Measurements from ENCODE around the gene MDGA2.
"Not testable (repeated sequence)": the region's sequence is repeated elsewhere in the genome, so short reads cannot be mapped to it uniquely, and the experiment has no call there.

The MDGA2 gene

GRCh38 chr14:47626151-47627035 is 49.0 kb downstream of the MDGA2 start:
- H3K4me3 ChIP-seq (ENCODE audit: low read length): no peak overlapping the region
- DNase-seq (ENCODE audit: low read depth): no peak

GRCh38 chr14:47624126-47624525 is 51.3 kb downstream of the MDGA2 start:
- not testable (repeated sequence) for DNase-seq (ENCODE audit: low read depth); H3K4me3 ChIP-seq (ENCODE audit: low read length)

More at GRCh38 chr14:47626151-47627035, 49.0 kb downstream of the MDGA2 start:
- TF ChIP-seq CTCF (conservative IDR thresholded peaks at IDR 0.05; ENCODE audit: low read depth, low read length): no peak

GRCh38 chr14:47619392-47619791 is 56.0 kb downstream of the MDGA2 start:
- no peak for TF ChIP-seq CTCF (conservative IDR thresholded peaks at IDR 0.05; ENCODE audit: low read depth, low read length)
- no peak for DNase-seq (ENCODE audit: low read depth)

GRCh38 chr14:47606566-47606965 is 68.8 kb downstream of the MDGA2 start:
- H3K4me3 ChIP-seq (ENCODE audit: low read length): no peak overlapping the region
- TF ChIP-seq CTCF (conservative IDR thresholded peaks at IDR 0.05; ENCODE audit: low read depth, low read length): no peak
- DNase-seq (ENCODE audit: low read depth): no peak

More at GRCh38 chr14:47619392-47619791, 56.0 kb downstream of the MDGA2 start:
- no peak overlapping the region for H3K4me3 ChIP-seq (ENCODE audit: low read length)

- no peak for DNase-seq (ENCODE audit: low read depth)
- no peak for TF ChIP-seq CTCF (conservative IDR thresholded peaks at IDR 0.05; ENCODE audit: low read depth, low read length)
- H3K4me3 ChIP-seq (ENCODE audit: low read length): no peak overlapping the region
These were observed 78.5 kb downstream of the MDGA2 start for GRCh38 chr14:47596860-47597259.

GRCh38 chr14:47596232-47596631 is 79.2 kb downstream of the MDGA2 start:
- DNase-seq (ENCODE audit: low read depth): no peak
- no peak for TF ChIP-seq CTCF (conservative IDR thresholded peaks at IDR 0.05; ENCODE audit: low read depth, low read length)
- no peak overlapping the region for H3K4me3 ChIP-seq (ENCODE audit: low read length)

GRCh38 chr14:47595552-47595951 is 79.9 kb downstream of the MDGA2 start:
- no peak for TF ChIP-seq CTCF (conservative IDR thresholded peaks at IDR 0.05; ENCODE audit: low read depth, low read length)
- H3K4me3 ChIP-seq (ENCODE audit: low read length): no peak overlapping the region
- DNase-seq (ENCODE audit: low read depth): no peak
